ENCODE results near the gene RNF39. TPM values are rescaled to one million over a fixed set of nuclear protein-coding genes. Genes with fewer than 3 reads are reported as not detected.
"Not testable (repeated sequence)": the region's sequence is repeated elsewhere in the genome, so short reads cannot be mapped to it uniquely, and the experiment has no call there.

The RNF39 gene
- total RNA-seq, 1 donor from 2014 or later: 1.8 TPM

GRCh38 chr6:30061092-30061857 lies 14.3 kb downstream of the RNF39 start, which contains the start of gene POLR1H:
POLR1H (plus strand) TSS chr6:30061265; CDS start chr6:30061525, 260 bp downstream.
- DNase-seq: peak; percentile 99

- DNase-seq: no peak
These were observed 14.9 kb downstream of the RNF39 start for GRCh38 chr6:30060606-30061091.

- DNase-seq: no peak
These were observed 20.1 kb downstream of the RNF39 start for GRCh38 chr6:30055513-30055912.

GRCh38 chr6:30053682-30054081 lies 21.9 kb downstream of the RNF39 start:
- DNase-seq: no peak

- no peak for DNase-seq
These were observed 28.3 kb downstream of the RNF39 start for GRCh38 chr6:30047220-30047619.

GRCh38 chr6:30044630-30045029 lies 30.9 kb downstream of the RNF39 start:
- no peak for DNase-seq

- DNase-seq: no peak
These were observed 31.8 kb downstream of the RNF39 start for GRCh38 chr6:30043744-30044143.

GRCh38 chr6:30042914-30043313 lies 32.7 kb downstream of the RNF39 start:
- DNase-seq: no peak

- DNase-seq: no peak
These were observed 33.1 kb downstream of the RNF39 start for GRCh38 chr6:30042476-30042875.

GRCh38 chr6:30041821-30042220 lies 33.7 kb downstream of the RNF39 start:
- no peak for DNase-seq

- DNase-seq: no peak
These were observed 34.3 kb downstream of the RNF39 start for GRCh38 chr6:30041221-30041620.

GRCh38 chr6:30037182-30037788 lies 38.3 kb downstream of the RNF39 start:
- peak; percentile 6 for DNase-seq

- no peak for DNase-seq
These were observed 39.8 kb downstream of the RNF39 start for GRCh38 chr6:30035784-30036183.

- not testable (repeated sequence) for DNase-seq
These were observed 42.1 kb downstream of the RNF39 start for GRCh38 chr6:30033440-30033839.

- DNase-seq: no peak
These were observed 44.2 kb downstream of the RNF39 start for GRCh38 chr6:30031381-30031780.

GRCh38 chr6:30029588-30029987 lies 46.0 kb downstream of the RNF39 start:
- no peak for DNase-seq

- DNase-seq: no peak
These were observed 50.4 kb downstream of the RNF39 start for GRCh38 chr6:30025186-30025585.

GRCh38 chr6:30022712-30023111 lies 52.9 kb downstream of the RNF39 start:
- not testable (repeated sequence) for DNase-seq

GRCh38 chr6:30022189-30022588 lies 53.4 kb downstream of the RNF39 start:
- no peak for DNase-seq

- no peak for DNase-seq
These were observed 54.9 kb downstream of the RNF39 start for GRCh38 chr6:30020626-30021025.

All from tongue (tissue), 2 donors.